OCI-LY7 (cell line): Measurements from ENCODE around the gene GET4.

Experiments
- CTCF ChIP-seq: fragments of 200-600 bp; sonication (generic); conservative IDR thresholded peaks from 2 replicates; pipeline ENCODE4 v1.5.1; 2014; ENCODE audit warnings: mild to moderate bottlenecking, antibody characterized with exemption, low read length, moderate library complexity, mixed read lengths
- EZH2phosphoT487 ChIP-seq: fragments of 200-600 bp; sonication (generic); IDR thresholded peaks from 2 replicates; pipeline ENCODE4 v1.6.1; 2018; ENCODE audit warnings: low read depth, borderline replicate concordance, mild to moderate bottlenecking, mixed run types, antibody characterized with exemption, low read length, moderate library complexity, mixed read lengths

DNA sequence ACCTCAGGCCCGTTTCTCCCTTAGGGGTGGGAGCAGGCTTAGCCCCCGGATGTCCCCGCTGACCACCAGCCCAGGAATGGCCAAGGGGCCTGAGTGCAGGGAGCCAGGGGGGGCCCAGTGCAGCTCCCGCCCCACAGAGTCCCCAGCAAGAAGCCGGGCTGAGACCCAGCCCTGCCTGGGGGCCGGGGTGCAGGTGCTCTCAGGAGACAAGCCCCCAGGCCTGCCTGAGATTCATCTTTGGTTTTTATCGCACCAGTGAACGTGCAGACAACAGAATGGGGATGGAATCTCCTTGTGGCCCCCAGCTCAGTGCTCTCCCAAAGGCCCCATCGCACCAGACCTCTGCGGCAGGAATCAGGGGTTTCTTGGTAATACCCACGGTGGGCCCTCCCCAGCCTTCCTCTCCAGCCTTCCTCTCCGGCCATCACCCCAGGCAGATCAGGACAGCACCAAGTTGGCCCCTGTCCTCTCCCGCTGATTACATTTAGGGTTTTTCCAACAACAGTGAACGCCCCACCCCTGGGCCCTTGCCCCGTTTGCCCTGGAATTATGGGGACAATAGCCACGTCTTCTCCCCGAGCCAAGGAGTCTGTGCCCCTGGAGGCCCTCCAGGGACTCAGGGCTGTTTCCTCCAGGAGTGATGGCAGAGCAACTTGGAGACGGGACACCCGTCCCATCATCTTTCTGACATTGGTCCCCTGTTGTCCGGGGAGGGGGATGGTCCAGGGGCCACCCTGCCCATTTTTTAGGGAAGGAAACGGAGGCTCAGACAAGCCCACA lies 55.7 kb downstream of the GET4 start:
- no peak for TF ChIP-seq CTCF
- no peak for TF ChIP-seq EZH2phosphoT487
